ENCODE data around the gene LRP5. TPM values are rescaled to one million over a fixed set of nuclear protein-coding genes. Genes with fewer than 3 reads are reported as not detected.
A peak's percentile ranks its signal among the peaks of the same experiment; 100 is the strongest.

Gene LRP5
- total and polyA plus RNA-seq, 7 donors = 18.0 to 63.1 (median 28.9) TPM

DNA sequence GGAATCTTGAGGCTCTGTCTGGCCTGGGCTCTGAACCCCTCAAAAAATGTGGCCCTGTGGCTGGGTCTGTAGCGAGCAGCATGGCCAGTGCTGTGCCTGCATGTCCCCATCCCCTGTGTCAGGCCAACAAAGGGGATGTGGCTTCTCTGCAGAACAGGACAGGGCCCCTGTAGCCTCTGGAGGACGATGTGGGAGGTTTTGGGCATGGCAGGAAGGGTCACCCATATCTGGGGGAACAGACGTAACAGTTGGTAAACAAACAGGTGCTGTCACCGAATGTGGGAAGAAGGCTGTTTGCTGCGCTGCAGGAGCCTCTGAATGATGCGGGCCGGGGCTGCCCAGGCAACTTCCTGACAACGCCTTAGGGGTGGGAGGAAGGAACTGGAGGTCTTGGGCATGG is 35.0 kb downstream of the LRP5 start:
- Histone ChIP-seq H3K4me3 (no peak overlapping the region), H3K27me3 (no peaks in the 10 kb centered on the region), H3K9me3 (no peaks in the 10 kb centered on the region), H3K36me3 (no peaks in the 10 kb centered on the region), H3K4me1 (peaks cover 0 to 78% (median 77%) of the 10 kb centered on the region in 4 donors), H3K27ac (peak overlapping the region in 3 of 4 donors; percentile 49 to 60 (median 60))
- no peak for DNase-seq
- 79 to 84% methylated on average over 8 of the region's 8 CpGs for WGBS, 2 donors
- no peak for TF ChIP-seq POLR2AphosphoS5 (IDR thresholded peaks at IDR 0.05)
- intact Hi-C loops (cut with DNase I) = no loop called here

DNA sequence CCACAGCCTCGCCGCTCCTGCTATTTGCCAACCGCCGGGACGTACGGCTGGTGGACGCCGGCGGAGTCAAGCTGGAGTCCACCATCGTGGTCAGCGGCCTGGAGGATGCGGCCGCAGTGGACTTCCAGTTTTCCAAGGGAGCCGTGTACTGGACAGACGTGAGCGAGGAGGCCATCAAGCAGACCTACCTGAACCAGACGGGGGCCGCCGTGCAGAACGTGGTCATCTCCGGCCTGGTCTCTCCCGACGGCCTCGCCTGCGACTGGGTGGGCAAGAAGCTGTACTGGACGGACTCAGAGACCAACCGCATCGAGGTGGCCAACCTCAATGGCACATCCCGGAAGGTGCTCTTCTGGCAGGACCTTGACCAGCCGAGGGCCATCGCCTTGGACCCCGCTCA is 35.5 kb downstream of the LRP5 start:
- H3K9me3 ChIP-seq = no peaks in the 10 kb centered on the region
- TF ChIP-seq, protein P1, sequence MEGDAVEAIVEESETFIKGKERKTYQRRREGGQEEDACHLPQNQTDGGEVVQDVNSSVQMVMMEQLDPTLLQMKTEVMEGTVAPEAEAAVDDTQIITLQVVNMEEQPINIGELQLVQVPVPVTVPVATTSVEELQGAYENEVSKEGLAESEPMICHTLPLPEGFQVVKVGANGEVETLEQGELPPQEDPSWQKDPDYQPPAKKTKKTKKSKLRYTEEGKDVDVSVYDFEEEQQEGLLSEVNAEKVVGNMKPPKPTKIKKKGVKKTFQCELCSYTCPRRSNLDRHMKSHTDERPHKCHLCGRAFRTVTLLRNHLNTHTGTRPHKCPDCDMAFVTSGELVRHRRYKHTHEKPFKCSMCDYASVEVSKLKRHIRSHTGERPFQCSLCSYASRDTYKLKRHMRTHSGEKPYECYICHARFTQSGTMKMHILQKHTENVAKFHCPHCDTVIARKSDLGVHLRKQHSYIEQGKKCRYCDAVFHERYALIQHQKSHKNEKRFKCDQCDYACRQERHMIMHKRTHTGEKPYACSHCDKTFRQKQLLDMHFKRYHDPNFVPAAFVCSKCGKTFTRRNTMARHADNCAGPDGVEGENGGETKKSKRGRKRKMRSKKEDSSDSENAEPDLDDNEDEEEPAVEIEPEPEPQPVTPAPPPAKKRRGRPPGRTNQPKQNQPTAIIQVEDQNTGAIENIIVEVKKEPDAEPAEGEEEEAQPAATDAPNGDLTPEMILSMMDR (IDR thresholded peaks at IDR 0.05) = no peak
- TF ChIP-seq EP300 (IDR thresholded peaks at IDR 0.05) (no peak), POLR2AphosphoS5 (IDR thresholded peaks at IDR 0.05) (no peak), POLR2A (IDR thresholded peaks at IDR 0.05) (no peak)
- peaks cover 0 to 78% (median 77%) of the 10 kb centered on the region in 4 donors for H3K4me1 ChIP-seq
- no peaks in the 10 kb centered on the region for H3K27me3 ChIP-seq
- intact Hi-C loops (cut with DNase I) = no loop called here
- no peak for DNase-seq
- H3K27ac ChIP-seq = peak overlapping the region in 1 of 4 donors; percentile 60
- no peaks in the 10 kb centered on the region for H3K36me3 ChIP-seq
- no peak overlapping the region for H3K4me3 ChIP-seq
- WGBS, 2 donors = 97% methylated on average over 32 of the region's 32 CpGs

DNA sequence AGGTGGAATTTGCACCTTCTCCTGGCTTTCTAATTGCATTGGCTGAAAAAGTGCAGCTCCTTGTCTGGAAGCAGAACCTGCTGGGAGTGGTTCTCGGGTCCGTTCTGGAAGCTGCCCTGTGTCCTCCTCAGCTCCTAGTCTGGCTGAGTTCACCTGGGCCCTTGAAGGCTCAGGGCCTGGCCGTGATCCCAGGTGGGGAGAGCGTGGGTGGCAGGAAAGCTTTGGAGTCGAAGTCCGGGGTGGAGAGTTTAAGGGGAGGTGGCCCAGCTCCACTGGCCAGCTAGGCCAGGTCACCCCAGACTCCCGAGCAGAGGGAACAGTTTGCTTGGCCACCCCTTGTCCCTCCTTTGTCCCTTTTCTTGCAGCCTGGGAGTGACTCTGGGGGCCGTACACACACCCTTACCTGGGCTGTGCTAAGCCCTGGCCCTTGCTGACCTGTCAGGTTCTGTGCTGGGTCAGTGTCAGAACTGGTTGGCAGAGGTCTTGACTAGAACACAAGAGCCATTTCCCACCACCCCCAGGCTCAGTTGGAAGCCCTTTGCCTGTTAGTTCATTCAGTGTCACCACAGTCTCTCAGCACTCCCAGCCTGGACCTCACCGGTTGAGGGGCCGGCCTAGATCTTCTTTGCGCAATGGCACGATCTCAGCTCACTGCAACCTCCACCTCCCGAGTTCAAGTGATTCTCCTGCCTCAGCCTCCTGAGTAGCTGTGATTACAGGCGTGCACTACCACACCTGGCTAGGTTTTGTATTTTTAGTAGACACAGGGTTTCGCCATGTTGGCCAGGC is 37.3 kb downstream of the LRP5 start:
- no peaks in the 10 kb centered on the region for H3K36me3 ChIP-seq
- peak overlapping the region in 3 of 4 donors; percentile 85 to 96 (median 94) for H3K27ac ChIP-seq
- H3K27me3 ChIP-seq = no peaks in the 10 kb centered on the region
- H3K4me1 ChIP-seq = peaks cover 0 to 78% (median 78%) of the 10 kb centered on the region in 4 donors
- H3K4me3 ChIP-seq = no peak overlapping the region
- no peak for DNase-seq
- WGBS, 2 donors = 92 to 95% methylated on average over 15 of the region's 15 CpGs
- TF ChIP-seq POLR2A (IDR thresholded peaks at IDR 0.05) (no peak), POLR2AphosphoS5 (IDR thresholded peaks at IDR 0.05) (no peak), EP300 (IDR thresholded peaks at IDR 0.05) (no peak)
- TF ChIP-seq, protein P1 (IDR thresholded peaks at IDR 0.05) = no peak
- intact Hi-C loops (cut with DNase I) = no loop called here
- H3K9me3 ChIP-seq = no peaks in the 10 kb centered on the region

DNA sequence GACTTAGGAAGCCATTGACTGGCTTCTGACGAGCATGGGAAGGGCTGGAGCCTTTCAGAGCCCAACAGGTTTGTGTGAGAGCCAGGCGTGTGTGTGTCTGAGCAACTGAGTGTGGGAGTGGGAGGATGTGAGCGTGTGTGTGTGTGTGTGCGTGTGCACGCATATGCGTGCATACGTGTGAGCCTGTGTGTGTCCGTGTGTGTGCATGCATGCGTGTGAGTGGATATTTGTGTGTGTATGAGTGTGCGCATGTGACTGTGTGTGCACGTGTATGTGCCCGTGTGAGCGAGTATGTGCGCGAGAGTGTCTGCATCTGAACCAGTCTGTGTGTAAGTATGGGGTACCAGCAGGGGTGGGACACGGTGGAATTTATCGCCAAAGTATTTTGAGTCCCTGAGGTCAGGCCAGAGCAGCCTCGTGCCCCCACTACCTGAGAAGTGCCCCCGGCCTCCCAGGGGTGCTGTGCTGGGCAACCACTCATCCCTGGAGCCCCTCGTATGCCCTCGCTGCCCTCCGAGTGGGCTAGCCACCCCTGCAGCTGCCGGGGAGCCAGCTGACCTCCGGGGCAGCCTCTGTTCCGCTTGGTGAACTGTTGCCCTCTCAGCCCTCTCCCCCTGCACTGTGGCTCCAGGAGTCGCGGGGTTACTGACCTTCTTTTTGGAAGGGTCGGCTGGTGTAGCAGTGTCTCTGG is 38.5 kb downstream of the LRP5 start:
- Histone ChIP-seq H3K4me1 (peaks cover 0 to 89% (median 87%) of the 10 kb centered on the region in 4 donors), H3K9me3 (no peaks in the 10 kb centered on the region), H3K36me3 (no peaks in the 10 kb centered on the region), H3K27me3 (no peaks in the 10 kb centered on the region), H3K27ac (peak overlapping the region; percentile 85 to 96 (median 93)), H3K4me3 (no peak overlapping the region)
- TF ChIP-seq EP300 (IDR thresholded peaks at IDR 0.05) = no peak
- TF ChIP-seq POLR2AphosphoS5 (IDR thresholded peaks at IDR 0.05) = no peak
- no peak for TF ChIP-seq POLR2A (IDR thresholded peaks at IDR 0.05)
- TF ChIP-seq, protein P1 (IDR thresholded peaks at IDR 0.05) = no peak
- WGBS, 2 donors = 91 to 95% methylated on average over 28 of the region's 28 CpGs
- no peak for DNase-seq
- intact Hi-C loops (cut with DNase I) = no loop called here
